Measurements from ENCODE around the gene PGC. TPM values are rescaled to one million over a fixed set of nuclear protein-coding genes. Genes with fewer than 3 reads are reported as not detected.
A peak's percentile ranks its signal among the peaks of the same experiment; 100 is the strongest.

Gene PGC
- total and polyA plus RNA-seq, 2 donors (not counting 1 experiment from before 2014, with no cell fraction given): not detected

DNA sequence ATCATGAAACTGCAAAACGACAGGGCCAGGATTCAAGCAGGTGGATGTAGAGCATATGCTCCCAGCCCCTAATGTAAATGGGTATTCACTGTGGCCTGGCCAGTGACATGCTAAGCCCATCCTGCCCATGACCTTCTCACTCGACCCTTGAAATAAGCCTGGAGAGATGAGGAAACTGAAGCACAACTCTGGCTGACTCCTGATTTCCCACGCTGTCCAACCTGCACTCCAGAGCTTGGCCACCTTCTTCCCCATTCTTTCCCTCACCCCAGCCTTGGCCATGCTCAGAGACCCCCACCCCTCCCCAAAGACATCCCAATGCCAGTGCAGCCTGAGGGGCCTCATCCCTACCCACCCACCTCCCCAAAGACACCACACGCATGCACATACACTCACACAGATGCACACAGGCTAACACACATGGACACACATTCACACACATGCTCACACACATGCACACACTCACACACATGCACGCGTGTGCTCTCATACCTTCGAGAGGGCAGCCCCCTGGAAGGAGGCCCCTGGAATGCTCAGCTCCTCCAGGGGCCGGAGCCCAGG, 24.1 kb downstream of the PGC start:
- H3K4me3 ChIP-seq (ENCODE audit: control extremely low read depth in 1 of 5, extremely low read depth in 1 of 5, insufficient read depth in 1 of 5, low read depth in 2 of 5, low read length in 4 of 5): peak overlapping the region; percentile 48 to 73 (median 59)
- DNase-seq (no peak), ATAC-seq (ENCODE audit: low read depth) (no peak)
- CTCF ChIA-PET: interaction anchor here (1.3 to 9.1 kb wide), 5 partner anchors 10 to 39 kb away, joined by 3 to 176 read pairs (median 11); partner anchors contain the start of gene TFEB
- H3K27me3 ChIP-seq (replicated peaks in 1 of 4; ENCODE audit: control extremely low read depth in 1 of 4, control insufficient read depth in 3 of 4, insufficient read depth in 4 of 4, low read length in 3 of 4): no peaks in the 10 kb centered on the region
- no peak overlapping the region for H2AFZ ChIP-seq (ENCODE audit: insufficient read depth, low read depth, low read length, poor library complexity, severe bottlenecking)
- POLR2A ChIA-PET: interaction anchor here (0.5 to 3.9 kb wide), 10 partner anchors 7 to 321 kb away, joined by 3 to 109 read pairs (median 10); partner anchors contain the start of genes TFEB and TOMM6
- H3K4me2 ChIP-seq (replicated peaks; ENCODE audit: low read depth, low read length, poor library complexity, severe bottlenecking): peak overlapping the region; percentile 90
- H4K20me1 ChIP-seq (ENCODE audit: control insufficient read depth, insufficient read depth, low read length, poor library complexity, severe bottlenecking): peaks cover 38% of the 10 kb centered on the region
- Mint-ChIP-seq H3K27ac (peak overlapping the region; percentile 99), H3K27me3 (no peaks in the 10 kb centered on the region), H3K9me3 (ENCODE audit: insufficient read depth) (no peaks in the 10 kb centered on the region), H3K4me3 (peak overlapping the region; percentile 96), H3K4me1 (peaks cover 95% of the 10 kb centered on the region)
- H3K9me3 ChIP-seq (ENCODE audit: control extremely low read depth in 1 of 3, control insufficient read depth in 2 of 3, insufficient read depth in 1 of 3, low read length in 2 of 3): no peaks in the 10 kb centered on the region
- H3K36me3 ChIP-seq (replicated peaks in 1 of 2; ENCODE audit: control extremely low read depth in 1 of 2, control insufficient read depth in 1 of 2, extremely low read depth in 1 of 2, insufficient read depth in 2 of 2, low read length in 1 of 2): peaks cover 0 to 9% of the 10 kb centered on the region in 2 experiments
- no peak for TF ChIP-seq EZH2 (IDR thresholded peaks at IDR 0.05; ENCODE audit: borderline replicate concordance, insufficient read depth, low read depth, low read length, poor library complexity, severe bottlenecking)
- no peak for TF ChIP-seq CTCF (IDR thresholded peaks at IDR 0.05)
- WGBS (ENCODE audit: insufficient coverage): 24% methylated on average over 8 of the region's 8 CpGs
- H3K27ac ChIP-seq (ENCODE audit: low read length in 2 of 2): peak overlapping the region; percentile 87 to 90
- intact Hi-C loops (cut with micrococcal nuclease): loop anchor here (1.0 to 10.0 kb wide), 4 partner anchors 9 to 302 kb away; no protein-coding TSS in a partner anchor
- H3K9ac ChIP-seq (ENCODE audit: low read length): peak overlapping the region; percentile 67
- peaks cover 95 to 100% of the 10 kb centered on the region in 2 donors for H3K4me1 ChIP-seq (ENCODE audit: control insufficient read depth in 2 of 2, insufficient read depth in 2 of 2, low read length in 2 of 2)
- H3K79me2 ChIP-seq (ENCODE audit: control insufficient read depth, insufficient read depth, low read length): peaks cover 100% of the 10 kb centered on the region

DNA sequence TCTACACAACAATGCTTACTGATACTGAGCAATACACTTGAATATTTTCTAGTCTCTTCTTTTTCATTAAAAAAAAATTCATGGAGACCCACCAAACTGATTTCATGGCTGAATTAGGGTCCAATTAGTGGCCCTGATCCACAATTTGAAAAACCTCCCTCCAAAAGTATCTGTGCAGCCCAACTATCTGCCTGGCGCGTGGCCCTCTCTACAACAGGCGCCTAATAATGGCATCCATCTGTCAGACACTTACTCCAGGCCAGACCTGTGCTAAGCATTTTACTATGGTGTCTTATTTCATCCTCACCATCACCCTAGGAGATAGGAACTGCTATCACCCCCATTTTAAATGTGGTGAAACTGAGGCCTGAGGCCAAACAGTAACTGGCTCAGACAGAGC, 25.8 kb downstream of the PGC start:
- H3K27me3 Mint-ChIP-seq: no peaks in the 10 kb centered on the region
- POLR2A ChIA-PET: interaction anchor here (0.6 to 3.9 kb wide), 4 partner anchors 12 to 1209 kb away, joined by 3 to 109 read pairs (median 38); partner anchors contain the start of gene TFEB
- ATAC-seq (ENCODE audit: low read depth): no peak
- peaks cover 53% of the 10 kb centered on the region for H4K20me1 ChIP-seq (ENCODE audit: control insufficient read depth, insufficient read depth, low read length, poor library complexity, severe bottlenecking)
- H3K79me2 ChIP-seq (ENCODE audit: control insufficient read depth, insufficient read depth, low read length): peaks cover 100% of the 10 kb centered on the region
- DNase-seq: no peak
- peak overlapping the region in 3 of 5 experiments; percentile 10 to 52 (median 14) for H3K4me3 ChIP-seq (ENCODE audit: control extremely low read depth in 1 of 5, extremely low read depth in 1 of 5, insufficient read depth in 1 of 5, low read depth in 2 of 5, low read length in 4 of 5)
- peak overlapping the region; percentile 94 for H3K27ac Mint-ChIP-seq
- peak overlapping the region; percentile 25 to 87 for H3K27ac ChIP-seq (ENCODE audit: low read length in 2 of 2)
- H2AFZ ChIP-seq (ENCODE audit: insufficient read depth, low read depth, low read length, poor library complexity, severe bottlenecking): no peak overlapping the region
- H3K4me1 ChIP-seq (ENCODE audit: control insufficient read depth in 2 of 2, insufficient read depth in 2 of 2, low read length in 2 of 2): peaks cover 95 to 100% of the 10 kb centered on the region in 2 donors
- peaks cover 0 to 17% of the 10 kb centered on the region in 2 experiments for H3K36me3 ChIP-seq (replicated peaks in 1 of 2; ENCODE audit: control extremely low read depth in 1 of 2, control insufficient read depth in 1 of 2, extremely low read depth in 1 of 2, insufficient read depth in 2 of 2, low read length in 1 of 2)
- no peak for TF ChIP-seq CTCF (IDR thresholded peaks at IDR 0.05)
- no peak for TF ChIP-seq EZH2 (IDR thresholded peaks at IDR 0.05; ENCODE audit: borderline replicate concordance, insufficient read depth, low read depth, low read length, poor library complexity, severe bottlenecking)
- intact Hi-C loops (cut with micrococcal nuclease): loop anchor here (10.0 kb wide), 1 partner anchor 303 kb away; no protein-coding TSS in a partner anchor
- CTCF ChIA-PET: interaction anchor here (1.1 to 9.1 kb wide), 3 partner anchors 8 to 15 kb away, joined by 3 to 176 read pairs (median 110); partner anchors contain the start of gene TFEB
- H3K27me3 ChIP-seq (replicated peaks in 1 of 4; ENCODE audit: control extremely low read depth in 1 of 4, control insufficient read depth in 3 of 4, insufficient read depth in 4 of 4, low read length in 3 of 4): no peaks in the 10 kb centered on the region
- peak overlapping the region; percentile 90 for H3K4me2 ChIP-seq (replicated peaks; ENCODE audit: low read depth, low read length, poor library complexity, severe bottlenecking)
- H3K9me3 ChIP-seq (ENCODE audit: control extremely low read depth in 1 of 3, control insufficient read depth in 2 of 3, insufficient read depth in 1 of 3, low read length in 2 of 3): no peaks in the 10 kb centered on the region
- peak overlapping the region; percentile 45 for H3K9ac ChIP-seq (ENCODE audit: low read length)
- no peaks in the 10 kb centered on the region for H3K9me3 Mint-ChIP-seq (ENCODE audit: insufficient read depth)
- WGBS (ENCODE audit: insufficient coverage): no CpG with 5 or more reads among the region's 3 CpGs
- H3K4me3 Mint-ChIP-seq: peak overlapping the region; percentile 96
- peaks cover 96% of the 10 kb centered on the region for H3K4me1 Mint-ChIP-seq
